GM19395 (cell line): Measurements from ENCODE around the gene TMEM244.
"Not testable (repeated sequence)": the region's sequence is repeated elsewhere in the genome, so short reads cannot be mapped to it uniquely, and the experiment has no call there.

Source experiments
- ATAC-seq: cut with Tn5 transposase; IDR thresholded peaks from one replicate; pipeline ENCODE4 v1.9.1; 2021; ENCODE audit warnings: mild to moderate bottlenecking, moderate library complexity; ENCODE audit not compliant: unreplicated experiment

TMEM244 gene

GRCh38 chr6:129871221-129871620, 10.1 kb upstream of the TMEM244 start:
- ATAC-seq = no peak

GRCh38 chr6:129867403-129867802, 6.3 kb upstream of the TMEM244 start:
- ATAC-seq = no peak

- no peak for ATAC-seq
These were observed 5.6 kb upstream of the TMEM244 start for GRCh38 chr6:129866688-129867087.

GRCh38 chr6:129866256-129866655, 5.1 kb upstream of the TMEM244 start:
- ATAC-seq = no peak

GRCh38 chr6:129865013-129865412, 3.9 kb upstream of the TMEM244 start:
- ATAC-seq = no peak

GRCh38 chr6:129863664-129864063, 2.5 kb upstream of the TMEM244 start:
- ATAC-seq = no peak

GRCh38 chr6:129859524-129859923, 1.6 kb downstream of the TMEM244 start:
- ATAC-seq = no peak

GRCh38 chr6:129857838-129858237, 3.3 kb downstream of the TMEM244 start:
- no peak for ATAC-seq

GRCh38 chr6:129853996-129854711, 7.0 kb downstream of the TMEM244 start:
- no peak for ATAC-seq

GRCh38 chr6:129852257-129852858, 8.8 kb downstream of the TMEM244 start:
- ATAC-seq = no peak

- no peak for ATAC-seq
These were observed 11.7 kb downstream of the TMEM244 start for GRCh38 chr6:129849456-129849855.

- ATAC-seq = no peak
These were observed 14.4 kb downstream of the TMEM244 start for GRCh38 chr6:129846761-129847160.

- ATAC-seq = no peak
These were observed 15.4 kb downstream of the TMEM244 start for GRCh38 chr6:129845696-129846095.

- ATAC-seq = no peak
These were observed 16.8 kb downstream of the TMEM244 start for GRCh38 chr6:129844118-129844891.

GRCh38 chr6:129843573-129843972, 17.5 kb downstream of the TMEM244 start:
- ATAC-seq = no peak

GRCh38 chr6:129842881-129843409, 18.2 kb downstream of the TMEM244 start:
- no peak for ATAC-seq

GRCh38 chr6:129842137-129842536, 19.0 kb downstream of the TMEM244 start:
- ATAC-seq = no peak

- not testable (repeated sequence) for ATAC-seq
These were observed 21.6 kb downstream of the TMEM244 start for GRCh38 chr6:129839562-129839961.

GRCh38 chr6:129835691-129836090, 25.4 kb downstream of the TMEM244 start:
- ATAC-seq = no peak

GRCh38 chr6:129832299-129832698, 28.8 kb downstream of the TMEM244 start:
- ATAC-seq = no peak

- no peak for ATAC-seq
These were observed 32.9 kb downstream of the TMEM244 start for GRCh38 chr6:129828229-129828628.

GRCh38 chr6:129818251-129818650, 42.9 kb downstream of the TMEM244 start:
- ATAC-seq = no peak
